Heart left ventricle (tissue), 16 donors: ENCODE data around the gene LRRC23. TPM values are rescaled to one million over a fixed set of nuclear protein-coding genes. Genes with fewer than 3 reads are reported as not detected.

Experiments
- ATAC-seq, 4 donors: fragments of 200-7000 bp; cut with Tn5 transposase; one replicate each; pipeline ENCODE4 v1.9.1; 2020 to 2022; ENCODE audit warnings: moderate library complexity in 4 of 4, mild to moderate bottlenecking in 3 of 4, moderate number of reproducible peaks in 1 of 4
- DNase-seq, 5 donors: peaks; one replicate each; pipeline ENCODE4 v3.0.0-alpha.2; 2020
- H3K27ac ChIP-seq, 12 donors: fragments of 200-600 bp; sonication (generic) in 4 of 12; one replicate each; pipeline versions ENCODE4 v1.5.0 to v1.8.0; 2016 to 2022; ENCODE audit warnings: mild to moderate bottlenecking in 2 of 12
- H3K27me3 ChIP-seq, 9 donors: fragments of 200-600 bp; sonication (generic) in 2 of 9; one replicate each; pipeline versions ENCODE4 v1.5.1 to v1.8.0; 2016 to 2022; ENCODE audit warnings: mild to moderate bottlenecking in 3 of 9
- H3K36me3 ChIP-seq, 9 donors: fragments of 200-600 bp; sonication (generic) in 2 of 9; one replicate each; pipeline versions ENCODE4 v1.5.0 to v1.8.0; 2018 to 2022; ENCODE audit warnings: mild to moderate bottlenecking in 2 of 9
- H3K4me1 ChIP-seq, 12 donors: fragments of 200-600 bp; sonication (generic) in 4 of 12; one replicate each; pipeline versions ENCODE4 v1.5.0 to v1.8.0; 2016 to 2022; ENCODE audit warnings: mild to moderate bottlenecking in 3 of 12
- H3K4me3 ChIP-seq, 12 donors: fragments of 200-600 bp; sonication (generic) in 4 of 12; one replicate each; pipeline versions ENCODE4 v1.5.0 to v1.8.0; 2017 to 2022; ENCODE audit warnings: mild to moderate bottlenecking in 9 of 12, moderate library complexity in 4 of 12
- H3K9me3 ChIP-seq, 12 donors: fragments of 200-600 bp; sonication (generic) in 4 of 12; one replicate each; pipeline versions ENCODE4 v1.5.0 to v1.8.0; 2016 to 2022; ENCODE audit warnings: mild to moderate bottlenecking in 1 of 12
- POLR2A ChIP-seq, 2 donors: fragments of 450-650 bp; IDR thresholded peaks; one replicate each; pipeline ENCODE4 v1.6.1; 2017; ENCODE audit warnings: antibody characterized with exemption in 2 of 2, mild to moderate bottlenecking in 2 of 2, moderate library complexity in 2 of 2
- WGBS, 4 donors: extraction: QIAGEN DNeasy Blood & Tissue Kit in 2 of 4; methylation state at CpG; one replicate each; pipeline versions ENCODE4 v1.1.5 to v1.1.7; 2013 to 2018; 5-methylcytosine and 5-hydroxymethylcytosine counted together
- intact Hi-C, 10 donors: fragments of 100-400 bp; cut with DNase I; formaldehyde crosslinking; loops; one replicate each; pipeline versions ENCODE4 v1.11.1 to v1.14.2; 2022
- polyA plus RNA-seq, 2 donors: library from polyadenylated mRNA; stranded (reverse); fragments of 200-250 nt; gene quantifications; one replicate each; pipeline ENCODE4 v1.2.3, GENCODE V29; 2013
- total RNA-seq, 9 donors: library from RNA; depleted of rRNA in 2 of 9; stranded (reverse); fragments of >200 nt in 2 of 9; fragmentation: NEBNext Ultra II Directional in 3 of 9; extraction: Animal tissue kit (Norgen Biotek cat#: 25700) in 3 of 9; gene quantifications; one replicate each; pipeline versions ENCODE4 v1.1.0 to v1.2.4, GENCODE V29; 2016 to 2023
- TF ChIP-seq, protein P1 (sequence below), 12 donors: fragments of 200-600 bp; sonication (generic) in 4 of 12; IDR thresholded peaks; one replicate each; pipeline versions ENCODE4 v1.5.0 to v1.8.0; 2018 to 2022; ENCODE audit warnings: antibody characterized with exemption in 12 of 12, mild to moderate bottlenecking in 5 of 12
- donor health status: ischemic (EF 13 %, LVEDD 7.1; RV severe dilation, severe dysfunction).
- donor health status: healthy with polysubstance abuse.
- donor health status: DM: no; HTN: yes; CAD: no.
- donor health status: DM: no; HTN: no; CAD: no.
- donor health status: ischemic (EF 25% LVEDD 6.9; RV normal size, moderate dysfunction).
- donor health status: ischemic (EF 25% LVEDD 5.7; RV mildly dilated, moderate dysfunction).
- donor health status: healthy.
- donor health status: DM: yes; HTN: yes; CAD: no.
- donor health status: ischemic (EF 35%, LVEDD 5.7; RV mildly dilated, moderate dysfunction).
- donor health status: nonischemic (EF 11% LVEDD 7.7; RV severe dilation, severe dysfunction).
- donor health status: DM: yes; HTN: yes; CAD: no.
- donor health status: PGD.
- donor health status: ischemic (EF 29% LVEDD 5.4; RV normal size, mild dysfunction).
- donor health status: nonischemic (EF 23%, LVEDD 6.1; RV moderate dilation, normal function).

LRRC23 gene
- total and polyA plus RNA-seq, 11 donors: 8.2 to 15.3 (median 11.3) TPM

DNA sequence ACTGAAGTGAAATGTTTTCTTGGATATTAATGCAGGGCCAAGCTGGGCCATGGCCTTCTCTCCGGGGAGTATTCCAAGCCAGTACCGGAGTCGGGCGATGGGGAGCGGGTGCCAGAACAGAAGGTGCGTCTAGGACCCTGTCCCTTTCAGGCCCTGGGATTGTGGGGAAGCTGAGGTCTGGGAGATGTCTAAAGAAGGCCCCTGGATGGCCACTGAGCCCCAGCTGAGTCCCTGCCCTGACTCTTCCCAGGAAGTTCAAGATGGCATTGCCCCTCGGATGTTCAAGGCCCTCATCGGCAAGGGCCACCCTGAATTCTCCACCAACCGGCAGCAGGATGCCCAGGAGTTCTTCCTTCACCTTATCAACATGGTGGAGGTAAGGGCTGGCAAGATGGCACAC is 44.5 kb upstream of the LRRC23 start:
- DNase-seq (peak in 1 of 5 donors; percentile 10), ATAC-seq (no peak)
- intact Hi-C loops: loop anchor here in 1 of 10 donors (10.0 kb wide), 1 partner anchor 105 kb away; no protein-coding TSS in a partner anchor
- Histone ChIP-seq H3K36me3 (peaks cover 4 to 100% (median 95%) of the 10 kb centered on the region in 9 donors), H3K27ac (no peak overlapping the region), H3K4me3 (no peak overlapping the region), H3K27me3 (no peaks in the 10 kb centered on the region), H3K9me3 (no peaks in the 10 kb centered on the region), H3K4me1 (no peaks in the 10 kb centered on the region)
- TF ChIP-seq POLR2A (IDR thresholded peaks at IDR 0.05): no peak
- TF ChIP-seq, protein P1, sequence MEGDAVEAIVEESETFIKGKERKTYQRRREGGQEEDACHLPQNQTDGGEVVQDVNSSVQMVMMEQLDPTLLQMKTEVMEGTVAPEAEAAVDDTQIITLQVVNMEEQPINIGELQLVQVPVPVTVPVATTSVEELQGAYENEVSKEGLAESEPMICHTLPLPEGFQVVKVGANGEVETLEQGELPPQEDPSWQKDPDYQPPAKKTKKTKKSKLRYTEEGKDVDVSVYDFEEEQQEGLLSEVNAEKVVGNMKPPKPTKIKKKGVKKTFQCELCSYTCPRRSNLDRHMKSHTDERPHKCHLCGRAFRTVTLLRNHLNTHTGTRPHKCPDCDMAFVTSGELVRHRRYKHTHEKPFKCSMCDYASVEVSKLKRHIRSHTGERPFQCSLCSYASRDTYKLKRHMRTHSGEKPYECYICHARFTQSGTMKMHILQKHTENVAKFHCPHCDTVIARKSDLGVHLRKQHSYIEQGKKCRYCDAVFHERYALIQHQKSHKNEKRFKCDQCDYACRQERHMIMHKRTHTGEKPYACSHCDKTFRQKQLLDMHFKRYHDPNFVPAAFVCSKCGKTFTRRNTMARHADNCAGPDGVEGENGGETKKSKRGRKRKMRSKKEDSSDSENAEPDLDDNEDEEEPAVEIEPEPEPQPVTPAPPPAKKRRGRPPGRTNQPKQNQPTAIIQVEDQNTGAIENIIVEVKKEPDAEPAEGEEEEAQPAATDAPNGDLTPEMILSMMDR (IDR thresholded peaks at IDR 0.05): no peak
- WGBS, 4 donors: 93 to 97% (median 97%) methylated on average over 8 to 9 of the region's 9 CpGs

DNA sequence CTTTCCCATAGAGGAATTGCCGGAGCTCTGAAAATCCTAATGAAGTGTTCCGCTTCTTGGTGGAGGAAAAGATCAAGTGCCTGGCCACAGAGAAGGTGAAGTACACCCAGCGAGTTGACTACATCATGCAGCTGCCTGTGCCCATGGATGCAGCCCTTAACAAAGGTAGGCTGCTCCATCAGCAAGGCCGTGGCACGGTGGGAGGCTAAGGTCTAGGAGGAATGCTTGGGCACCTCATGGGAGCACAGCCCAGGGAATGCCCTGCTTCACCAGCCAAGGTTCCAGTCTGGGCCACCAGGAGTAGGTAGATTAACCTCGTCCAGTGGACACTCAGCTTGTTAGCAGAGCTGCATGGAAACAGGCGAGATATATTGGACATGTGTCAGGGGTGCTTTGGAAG is 43.7 kb upstream of the LRRC23 start:
- no peak overlapping the region for H3K27ac ChIP-seq
- no peaks in the 10 kb centered on the region for H3K4me1 ChIP-seq
- TF ChIP-seq, protein P1 (IDR thresholded peaks at IDR 0.05): no peak
- no peak for TF ChIP-seq POLR2A (IDR thresholded peaks at IDR 0.05)
- H3K36me3 ChIP-seq: peaks cover 4 to 100% (median 96%) of the 10 kb centered on the region in 9 donors
- no peak overlapping the region for H3K4me3 ChIP-seq
- WGBS, 4 donors: 93 to 97% (median 96%) methylated on average over 7 of the region's 7 CpGs
- intact Hi-C loops: loop anchor here in 1 of 10 donors (10.0 kb wide), 1 partner anchor 104 kb away; no protein-coding TSS in a partner anchor
- H3K27me3 ChIP-seq: no peaks in the 10 kb centered on the region
- no peak for ATAC-seq
- no peak for DNase-seq
- no peaks in the 10 kb centered on the region for H3K9me3 ChIP-seq

- Histone ChIP-seq H3K27ac (no peak overlapping the region), H3K36me3 (peaks cover 4 to 96% (median 92%) of the 10 kb centered on the region in 9 donors), H3K4me1 (peaks cover 0 to under 1% (median 0%) of the 10 kb centered on the region in 12 donors), H3K9me3 (no peaks in the 10 kb centered on the region), H3K4me3 (no peak overlapping the region), H3K27me3 (no peaks in the 10 kb centered on the region)
- WGBS, 4 donors: 91 to 96% (median 93%) methylated on average over 9 of the region's 9 CpGs
- ATAC-seq (no peak), DNase-seq (no peak)
- intact Hi-C loops: loop anchor here in 1 of 10 donors (10.0 kb wide), 1 partner anchor 103 kb away; no protein-coding TSS in a partner anchor
- TF ChIP-seq, protein P1 (IDR thresholded peaks at IDR 0.05): no peak
- TF ChIP-seq POLR2A (IDR thresholded peaks at IDR 0.05): no peak
Measured at GRCh38 chr12:6861391-6861790, 43.2 kb upstream of the LRRC23 start.

DNA sequence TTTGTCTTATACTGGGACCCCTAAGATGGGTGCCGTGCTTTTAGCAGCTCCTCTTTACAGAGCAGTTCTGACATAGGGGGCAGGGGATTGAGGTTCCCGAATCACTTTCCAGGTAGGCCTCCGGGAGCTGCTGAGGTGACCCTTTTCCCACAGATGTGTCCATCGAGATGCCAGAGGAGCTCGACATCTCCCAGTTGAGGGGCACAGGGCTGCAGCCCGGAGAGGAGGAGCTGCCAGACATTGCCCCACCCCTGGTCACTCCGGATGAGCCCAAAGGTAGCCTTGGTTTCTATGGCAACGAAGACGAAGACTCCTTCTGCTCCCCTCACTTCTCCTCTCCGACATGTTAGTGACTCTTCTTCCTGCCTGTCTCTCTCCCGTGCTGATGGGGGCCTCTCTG is 41.6 kb upstream of the LRRC23 start:
- no peak for DNase-seq
- 92 to 95% (median 92%) methylated on average over 11 of the region's 11 CpGs for WGBS, 4 donors
- H3K4me3 ChIP-seq: no peak overlapping the region
- ATAC-seq: no peak
- H3K4me1 ChIP-seq: peaks cover 0 to 7% (median 5%) of the 10 kb centered on the region in 12 donors
- H3K36me3 ChIP-seq: peaks cover 4 to 79% (median 76%) of the 10 kb centered on the region in 9 donors
- no peaks in the 10 kb centered on the region for H3K9me3 ChIP-seq
- H3K27ac ChIP-seq: no peak overlapping the region
- no peaks in the 10 kb centered on the region for H3K27me3 ChIP-seq
- no peak for TF ChIP-seq POLR2A (IDR thresholded peaks at IDR 0.05)
- TF ChIP-seq, protein P1 (IDR thresholded peaks at IDR 0.05): no peak
- intact Hi-C loops: loop anchor here in 1 of 10 donors (10.0 kb wide), 1 partner anchor 102 kb away; no protein-coding TSS in a partner anchor
